ENCODE measurements around the gene VTI1B. TPM values are rescaled to one million over a fixed set of nuclear protein-coding genes. Genes with fewer than 3 reads are reported as not detected.
"Not testable (repeated sequence)": the region's sequence is repeated elsewhere in the genome, so short reads cannot be mapped to it uniquely, and the experiment has no call there.

VTI1B gene
- total RNA-seq, 1 donor from 2014 or later: 73.7 TPM

GRCh38 chr14:67701492-67701891, 27.1 kb upstream of the VTI1B start, which contains the start of gene RDH12:
TSS of gene RDH12 (plus strand) at chr14:67701886. CDS start at chr14:67722643, 20,757 bp downstream.
- not testable (repeated sequence) for H3K9me3 Mint-ChIP-seq; H3K27me3 Mint-ChIP-seq (ENCODE audit: low read depth); H3K36me3 Mint-ChIP-seq (ENCODE audit: low read depth); H3K4me1 Mint-ChIP-seq (ENCODE audit: low read depth); H3K4me3 Mint-ChIP-seq (ENCODE audit: low read depth); DNase-seq (ENCODE audit: low spot score); H3K27ac Mint-ChIP-seq
- intact Hi-C loops (cut with micrococcal nuclease): loop anchor here (5.0 kb wide), 1 partner anchor 274 kb away; no protein-coding TSS in a partner anchor

GRCh38 chr14:67698179-67698578, 23.7 kb upstream of the VTI1B start:
- Mint-ChIP-seq H3K4me3 (ENCODE audit: low read depth) (no peak overlapping the region), H3K4me1 (ENCODE audit: low read depth) (peaks cover 21% of the 10 kb centered on the region), H3K36me3 (ENCODE audit: low read depth) (peaks cover 7% of the 10 kb centered on the region), H3K27ac (no peak overlapping the region), H3K9me3 (no peaks in the 10 kb centered on the region), H3K27me3 (ENCODE audit: low read depth) (no peaks in the 10 kb centered on the region)
- intact Hi-C loops (cut with micrococcal nuclease): loop anchor here (5.0 to 10.0 kb wide), 2 partner anchors 119 to 517 kb away; partner anchors contain the start of genes RAD51B and ZFYVE26
- no peak for DNase-seq (ENCODE audit: low spot score)

- Mint-ChIP-seq H3K27me3 (ENCODE audit: low read depth) (no peaks in the 10 kb centered on the region), H3K9me3 (no peaks in the 10 kb centered on the region), H3K4me3 (ENCODE audit: low read depth) (no peak overlapping the region), H3K36me3 (ENCODE audit: low read depth) (peaks cover 17% of the 10 kb centered on the region), H3K4me1 (ENCODE audit: low read depth) (peaks cover 30% of the 10 kb centered on the region), H3K27ac (no peak overlapping the region)
- intact Hi-C loops (cut with micrococcal nuclease): loop anchor here (5.0 to 10.0 kb wide), 2 partner anchors 120 to 518 kb away; partner anchors contain the start of genes RAD51B and ZFYVE26
- DNase-seq (ENCODE audit: low spot score): no peak
Observed at GRCh38 chr14:67697006-67697405, 22.6 kb upstream of the VTI1B start.

DNA sequence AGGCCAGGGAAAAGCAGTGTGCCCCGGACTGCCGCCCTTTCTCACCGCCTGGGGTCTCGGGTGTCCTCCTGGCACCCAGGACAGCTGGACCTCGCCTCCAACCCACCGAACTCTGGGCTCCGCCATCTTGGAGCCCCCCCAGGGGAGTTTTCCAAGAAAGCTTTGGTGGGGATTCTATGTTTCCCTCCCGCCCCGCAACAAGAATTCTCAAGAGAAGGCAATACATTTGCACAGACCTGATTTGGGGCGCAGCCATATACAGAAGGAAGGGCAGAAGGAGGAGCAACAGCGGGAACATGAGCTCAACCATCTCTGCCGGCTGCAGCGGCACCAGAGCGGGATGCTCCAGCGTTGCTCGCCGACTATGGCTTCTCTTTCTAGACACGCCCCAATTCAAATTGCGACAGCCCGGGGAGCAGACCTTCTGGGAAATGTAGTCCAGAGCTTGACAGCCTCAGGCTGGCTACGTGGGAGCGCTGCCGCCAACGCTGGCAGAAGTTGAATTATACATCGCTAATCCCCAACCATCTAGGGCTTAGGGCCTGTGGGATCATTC, 21.0 kb upstream of the VTI1B start, which contains the start of gene RDH11:
TSS of gene RDH11 (minus strand) at position 371 of the 556 bp plus-strand sequence. CDS start at position 310, 61 bp downstream.
- Mint-ChIP-seq H3K27me3 (ENCODE audit: low read depth) (no peaks in the 10 kb centered on the region), H3K4me3 (ENCODE audit: low read depth) (peak within 1 kb of the TSS; percentile 95), H3K4me1 (ENCODE audit: low read depth) (peaks cover 35% of the 10 kb centered on the region), H3K27ac (peak within 1 kb of the TSS; percentile 97), H3K9me3 (no peaks in the 10 kb centered on the region), H3K36me3 (ENCODE audit: low read depth) (peaks cover 33% of the 10 kb centered on the region)
- intact Hi-C loops (cut with micrococcal nuclease): loop anchor here (1.0 to 10.0 kb wide), 5 partner anchors 15 to 519 kb away; partner anchors contain the start of genes ARG2, RAD51B, VTI1B and ZFYVE26
- peak; percentile 81 for DNase-seq (ENCODE audit: low spot score)

DNA sequence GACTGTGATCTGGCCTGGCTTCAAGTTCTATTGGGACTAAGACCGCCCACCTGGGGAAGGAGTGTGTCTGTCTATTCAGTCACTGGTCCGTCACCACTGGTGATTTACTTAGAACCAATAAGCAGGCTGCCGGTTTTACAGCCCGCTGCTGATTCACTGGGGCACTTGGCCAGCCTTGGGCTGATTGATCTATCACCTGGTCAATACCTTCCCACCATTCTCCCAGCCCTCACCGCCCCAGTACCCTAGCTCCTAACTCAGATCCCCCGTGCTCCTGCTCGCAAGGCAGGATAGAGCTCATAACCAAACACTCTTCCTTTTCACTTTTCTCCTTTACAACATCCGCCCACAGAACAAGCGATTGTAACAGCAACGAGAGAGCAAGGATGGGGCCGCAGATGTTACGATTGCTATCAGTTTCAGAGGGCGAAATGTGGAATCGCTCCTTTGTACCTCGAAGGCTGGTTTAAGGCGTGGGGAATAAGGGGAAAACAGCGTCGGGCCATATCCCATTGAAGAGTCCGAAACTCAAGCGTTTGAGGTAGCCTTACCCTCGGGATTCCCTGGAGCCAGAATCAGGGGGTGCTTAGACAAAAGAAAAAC, 20.5 kb upstream of the VTI1B start:
- DNase-seq (ENCODE audit: low spot score): peak; percentile 74
- Mint-ChIP-seq H3K4me1 (ENCODE audit: low read depth) (peaks cover 35% of the 10 kb centered on the region), H3K36me3 (ENCODE audit: low read depth) (peaks cover 38% of the 10 kb centered on the region), H3K27ac (peak overlapping the region; percentile 97), H3K4me3 (ENCODE audit: low read depth) (peak overlapping the region; percentile 95), H3K9me3 (no peaks in the 10 kb centered on the region), H3K27me3 (ENCODE audit: low read depth) (no peaks in the 10 kb centered on the region)
- intact Hi-C loops (cut with micrococcal nuclease): loop anchor here (1.0 to 10.0 kb wide), 6 partner anchors 15 to 520 kb away; partner anchors contain the start of genes ARG2, EIF2S1, RAD51B and VTI1B

GRCh38 chr14:67690011-67690410, 15.6 kb upstream of the VTI1B start:
- no peak for DNase-seq (ENCODE audit: low spot score)
- Mint-ChIP-seq H3K27ac (peak overlapping the region; percentile 7), H3K36me3 (ENCODE audit: low read depth) (peaks cover 83% of the 10 kb centered on the region), H3K9me3 (no peaks in the 10 kb centered on the region), H3K4me1 (ENCODE audit: low read depth) (peaks cover 36% of the 10 kb centered on the region), H3K27me3 (ENCODE audit: low read depth) (no peaks in the 10 kb centered on the region), H3K4me3 (ENCODE audit: low read depth) (no peak overlapping the region)
- intact Hi-C loops (cut with micrococcal nuclease): loop anchor here (10.0 kb wide), 1 partner anchor 525 kb away; no protein-coding TSS in a partner anchor

- Mint-ChIP-seq H3K27ac (peak overlapping the region; percentile 15), H3K4me1 (ENCODE audit: low read depth) (peaks cover 44% of the 10 kb centered on the region), H3K9me3 (no peaks in the 10 kb centered on the region), H3K4me3 (ENCODE audit: low read depth) (no peak overlapping the region), H3K36me3 (ENCODE audit: low read depth) (peaks cover 88% of the 10 kb centered on the region), H3K27me3 (ENCODE audit: low read depth) (no peaks in the 10 kb centered on the region)
- intact Hi-C loops (cut with micrococcal nuclease): loop anchor here (5.0 kb wide), 1 partner anchor 322 kb away; the partner anchor contains the start of gene EIF2S1
- no peak for DNase-seq (ENCODE audit: low spot score)
Observed at GRCh38 chr14:67683842-67684241, 9.4 kb upstream of the VTI1B start.

GRCh38 chr14:67680941-67681340, 6.5 kb upstream of the VTI1B start:
- Mint-ChIP-seq H3K4me1 (ENCODE audit: low read depth) (peaks cover 47% of the 10 kb centered on the region), H3K27ac (peak overlapping the region; percentile 83), H3K36me3 (ENCODE audit: low read depth) (peaks cover 88% of the 10 kb centered on the region), H3K9me3 (no peaks in the 10 kb centered on the region), H3K27me3 (ENCODE audit: low read depth) (no peaks in the 10 kb centered on the region), H3K4me3 (ENCODE audit: low read depth) (no peak overlapping the region)
- DNase-seq (ENCODE audit: low spot score): no peak
- intact Hi-C loops (cut with micrococcal nuclease): loop anchor here (1.0 to 5.0 kb wide), 3 partner anchors 14 to 319 kb away; partner anchors contain the start of genes EIF2S1 and RDH11

GRCh38 chr14:67680121-67680602, 5.7 kb upstream of the VTI1B start:
- Mint-ChIP-seq H3K36me3 (ENCODE audit: low read depth) (peaks cover 83% of the 10 kb centered on the region), H3K27me3 (ENCODE audit: low read depth) (no peaks in the 10 kb centered on the region), H3K4me1 (ENCODE audit: low read depth) (peaks cover 45% of the 10 kb centered on the region), H3K4me3 (ENCODE audit: low read depth) (peak overlapping the region; percentile 7), H3K9me3 (no peaks in the 10 kb centered on the region), H3K27ac (peak overlapping the region; percentile 83)
- intact Hi-C loops (cut with micrococcal nuclease): loop anchor here (1.0 to 5.0 kb wide), 3 partner anchors 15 to 318 kb away; partner anchors contain the start of genes EIF2S1 and RDH11
- peak; percentile 34 for DNase-seq (ENCODE audit: low spot score)

DNA sequence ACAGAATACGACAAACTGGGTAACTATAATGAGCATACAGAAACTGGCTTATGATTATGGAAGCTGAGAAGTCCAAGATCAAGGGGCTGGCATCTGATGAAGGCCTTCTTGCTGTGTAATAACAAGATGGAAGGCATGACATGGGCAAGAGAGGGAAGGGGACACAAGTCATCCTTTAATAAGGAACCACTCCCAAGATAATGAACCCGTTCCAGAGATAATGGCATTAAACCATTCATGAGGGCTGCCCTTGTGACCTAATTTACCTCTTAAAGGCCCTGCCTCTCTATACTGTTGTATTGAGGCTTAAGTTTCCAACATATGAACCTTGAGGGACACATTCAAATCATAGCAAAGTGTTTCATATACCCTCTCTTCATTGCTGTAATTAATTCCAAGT, 4.6 kb upstream of the VTI1B start:
- intact Hi-C loops (cut with micrococcal nuclease): no loop called here
- Mint-ChIP-seq H3K9me3 (no peaks in the 10 kb centered on the region), H3K27me3 (ENCODE audit: low read depth) (no peaks in the 10 kb centered on the region), H3K4me3 (ENCODE audit: low read depth) (no peak overlapping the region), H3K27ac (no peak overlapping the region), H3K4me1 (ENCODE audit: low read depth) (peaks cover 43% of the 10 kb centered on the region), H3K36me3 (ENCODE audit: low read depth) (peaks cover 72% of the 10 kb centered on the region)
- no peak for DNase-seq (ENCODE audit: low spot score)

DNA sequence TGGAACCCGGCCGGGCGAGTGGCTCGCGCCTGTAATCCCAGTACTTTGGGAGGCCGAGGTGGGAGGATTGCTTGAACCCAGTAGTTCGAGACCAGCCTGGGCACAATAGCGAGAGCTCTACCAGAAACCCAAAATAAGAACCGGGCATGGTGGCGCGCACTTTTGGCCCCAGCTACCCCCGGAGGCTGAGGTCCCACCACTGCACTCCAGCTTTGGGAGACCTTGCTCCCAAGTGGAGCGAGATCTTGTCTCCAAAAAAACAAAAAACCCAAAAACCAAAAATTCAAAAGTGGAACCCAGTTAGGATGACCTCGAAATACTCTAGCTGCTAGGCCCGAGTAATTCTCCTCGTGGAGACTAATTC, 769 bp upstream of the VTI1B start:
- no peaks in the 10 kb centered on the region for H3K9me3 Mint-ChIP-seq
- no peaks in the 10 kb centered on the region for H3K27me3 Mint-ChIP-seq (ENCODE audit: low read depth)
- H3K4me1 Mint-ChIP-seq (ENCODE audit: low read depth): peaks cover 28% of the 10 kb centered on the region
- peak overlapping the region; percentile 86 for H3K4me3 Mint-ChIP-seq (ENCODE audit: low read depth)
- H3K36me3 Mint-ChIP-seq (ENCODE audit: low read depth): peaks cover 40% of the 10 kb centered on the region
- intact Hi-C loops (cut with micrococcal nuclease): no loop called here
- H3K27ac Mint-ChIP-seq: peak overlapping the region; percentile 86
- no peak for DNase-seq (ENCODE audit: low spot score)

DNA sequence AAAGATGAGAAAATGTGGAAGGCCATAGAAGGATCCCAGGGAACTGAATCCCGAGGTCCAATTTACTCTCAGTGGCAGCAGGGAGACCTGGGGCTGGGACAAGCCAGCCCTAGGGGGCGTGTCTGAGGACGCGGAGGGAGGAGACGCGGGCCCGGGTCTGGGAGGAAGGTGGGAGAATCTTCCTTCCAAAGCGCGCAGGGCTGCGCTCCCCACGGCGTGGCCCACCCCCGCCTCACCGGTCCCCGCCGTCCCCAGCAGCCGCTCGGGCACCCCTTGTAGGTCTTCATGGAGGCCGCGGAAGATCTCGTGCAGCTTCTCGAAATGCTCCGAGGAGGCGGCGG, 323 bp downstream of the VTI1B start:
- Mint-ChIP-seq H3K27ac (peak overlapping the region; percentile 51), H3K9me3 (no peaks in the 10 kb centered on the region), H3K27me3 (ENCODE audit: low read depth) (no peaks in the 10 kb centered on the region), H3K4me1 (ENCODE audit: low read depth) (peaks cover 22% of the 10 kb centered on the region), H3K36me3 (ENCODE audit: low read depth) (peaks cover 33% of the 10 kb centered on the region), H3K4me3 (ENCODE audit: low read depth) (peak overlapping the region; percentile 86)
- DNase-seq (ENCODE audit: low spot score): peak; percentile 49
- intact Hi-C loops (cut with micrococcal nuclease): loop anchor here (1.0 kb wide), 1 partner anchor 21 kb away; the partner anchor contains the start of gene RDH11

DNA sequence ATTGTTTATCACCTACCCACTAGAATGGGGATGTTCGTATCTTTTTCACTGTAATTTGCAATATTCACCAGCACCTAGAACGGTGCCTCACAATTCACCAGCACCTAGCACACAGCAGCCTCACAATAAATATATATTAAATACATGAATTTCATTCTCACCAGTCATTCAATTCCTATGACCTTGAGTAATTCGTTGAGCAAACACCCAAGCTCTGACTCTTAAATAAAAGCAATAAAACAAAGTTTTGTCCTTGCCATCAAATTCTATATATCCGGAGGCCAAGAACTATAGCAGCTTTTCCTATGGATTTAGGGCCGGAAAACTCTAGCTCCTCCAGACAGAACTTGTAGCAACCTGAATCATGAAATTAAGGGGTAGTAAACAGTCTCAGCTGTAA, 981 bp downstream of the VTI1B start:
- Mint-ChIP-seq H3K9me3 (no peaks in the 10 kb centered on the region), H3K27me3 (ENCODE audit: low read depth) (no peaks in the 10 kb centered on the region), H3K27ac (no peak overlapping the region), H3K36me3 (ENCODE audit: low read depth) (peaks cover 28% of the 10 kb centered on the region), H3K4me3 (ENCODE audit: low read depth) (peak overlapping the region; percentile 86), H3K4me1 (ENCODE audit: low read depth) (peaks cover 26% of the 10 kb centered on the region)
- intact Hi-C loops (cut with micrococcal nuclease): no loop called here
- DNase-seq (ENCODE audit: low spot score): no peak

Data from activated T-helper 2 cell treated with anti-CD3 and anti-CD28 coated beads, Interferon-gamma antibody, Interleukin-2, Interleukin-4, amounts not matched to agents 10 μg/mL and 5 μg/mL and 100 μg/mL, durations not matched to agents 14 hours and 24 hours and 36 hours (primary cell).